ENCODE data around the gene ADPRS.
A peak's percentile ranks its signal among the peaks of the same experiment; 100 is the strongest.

ADPRS gene

DNA sequence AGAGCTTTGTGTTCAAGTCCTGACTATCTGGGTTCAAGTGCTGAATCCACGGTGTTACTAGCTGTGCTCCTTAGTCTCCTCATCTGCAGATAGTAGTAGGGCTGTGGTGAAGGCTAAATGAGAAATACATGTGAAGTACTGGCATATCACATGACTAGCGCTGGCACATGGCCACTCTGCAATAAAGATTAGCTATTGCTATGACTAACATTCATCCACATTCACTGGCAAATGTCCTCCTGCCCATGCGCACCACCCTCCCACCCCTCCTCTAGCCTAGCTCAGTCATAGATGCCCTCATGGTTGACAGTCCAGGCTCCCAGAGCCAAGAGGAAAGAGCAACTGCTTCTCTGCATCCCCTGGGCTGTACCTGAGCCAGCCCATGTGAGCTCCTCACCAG is 44.8 kb downstream of the ADPRS start:
- Histone ChIP-seq H3K27me3 (ENCODE audit: control insufficient read depth in 1 of 2, insufficient read depth in 2 of 2, low read length in 2 of 2) (no peaks in the 10 kb centered on the region), H3K4me1 (ENCODE audit: control insufficient read depth, insufficient read depth, low read length) (peaks cover 32% of the 10 kb centered on the region)

DNA sequence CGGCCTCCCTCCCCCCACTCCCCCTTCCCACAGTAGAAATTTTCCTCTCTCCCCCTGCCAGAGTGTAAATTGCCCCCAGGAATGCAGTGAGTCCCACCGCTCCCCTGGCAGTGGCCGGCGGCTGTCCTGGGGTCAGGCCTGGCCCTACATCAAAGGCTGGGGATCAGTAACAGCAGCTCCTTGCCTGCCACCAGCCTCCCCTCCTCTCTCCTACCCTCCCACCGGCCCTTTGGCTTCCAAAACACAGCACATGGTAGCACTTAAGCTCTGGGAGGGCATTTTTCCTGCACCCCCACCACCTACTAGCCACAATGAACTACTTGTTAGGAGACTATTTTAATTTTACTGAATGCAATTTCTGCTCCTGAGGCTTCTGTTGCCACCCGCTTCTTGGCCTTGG is 45.3 kb downstream of the ADPRS start:
- peaks cover 13 to 15% of the 10 kb centered on the region in 2 donors for H3K36me3 ChIP-seq (ENCODE audit: control insufficient read depth in 2 of 2, insufficient read depth in 2 of 2, low read length in 2 of 2)
- peaks cover 32% of the 10 kb centered on the region for H3K4me1 ChIP-seq (ENCODE audit: control insufficient read depth, insufficient read depth, low read length)
- no peak overlapping the region for H3K9ac ChIP-seq (ENCODE audit: low read length in 2 of 2)
- peak overlapping the region; percentile 53 for H3K27ac ChIP-seq (ENCODE audit: low read length)
- no peaks in the 10 kb centered on the region for H3K27me3 ChIP-seq (ENCODE audit: control insufficient read depth in 1 of 2, insufficient read depth in 2 of 2, low read length in 2 of 2)
- no peak overlapping the region for H3K4me3 ChIP-seq (ENCODE audit: low read length in 2 of 2)
- no peaks in the 10 kb centered on the region for H3K9me3 ChIP-seq (ENCODE audit: control insufficient read depth in 2 of 2, low read length in 2 of 2)

More for the DNA sequence above, 44.8 kb downstream of the ADPRS start:
- H3K9me3 ChIP-seq (ENCODE audit: control insufficient read depth in 2 of 2, low read length in 2 of 2) = no peaks in the 10 kb centered on the region
- H3K27ac ChIP-seq (ENCODE audit: low read length) = peak overlapping the region; percentile 53
- peaks cover 13 to 15% of the 10 kb centered on the region in 2 donors for H3K36me3 ChIP-seq (ENCODE audit: control insufficient read depth in 2 of 2, insufficient read depth in 2 of 2, low read length in 2 of 2)
- no peak overlapping the region for H3K4me3 ChIP-seq (ENCODE audit: low read length in 2 of 2)
- no peak overlapping the region for H3K9ac ChIP-seq (ENCODE audit: low read length in 2 of 2)

DNA sequence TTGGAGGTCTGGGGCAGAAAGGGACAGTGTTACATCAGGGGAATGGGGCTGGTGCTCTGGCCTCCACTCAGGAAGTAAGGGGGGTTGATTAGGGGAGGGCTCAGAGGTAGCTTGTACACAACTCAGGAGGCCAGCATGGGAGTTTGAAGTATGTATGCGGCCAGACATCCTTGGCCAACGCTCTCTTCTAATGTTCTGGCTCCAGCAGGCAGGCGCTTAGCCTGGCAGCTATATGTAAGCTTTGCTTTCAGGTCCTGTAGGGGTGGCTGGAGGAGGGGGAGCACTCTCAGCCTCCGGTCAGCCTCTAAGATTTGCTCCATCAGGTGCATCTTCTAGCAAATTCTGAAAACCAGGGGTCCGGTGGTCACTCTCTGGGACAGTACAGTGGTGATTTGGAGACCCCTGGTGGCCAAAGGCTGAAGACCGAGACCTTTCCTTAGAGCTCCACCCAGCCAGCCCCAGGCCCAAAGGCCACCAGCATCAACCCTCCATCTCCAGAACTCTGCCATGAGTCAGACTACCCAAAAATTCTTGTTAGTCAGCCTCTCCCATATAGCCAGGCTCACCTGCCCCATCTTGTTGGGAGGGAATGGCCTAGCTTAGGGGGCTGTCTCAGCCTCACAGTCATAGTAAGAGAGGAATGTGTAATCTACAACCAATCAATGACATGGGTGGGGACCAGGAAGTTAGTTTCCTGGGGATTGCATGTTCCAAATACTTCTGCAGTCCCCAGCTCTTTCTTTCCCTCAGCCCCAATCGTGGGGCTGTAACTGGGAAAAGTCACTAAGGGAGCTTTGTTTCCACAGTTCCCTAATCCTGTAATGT is 46.0 kb downstream of the ADPRS start:
- peaks cover 16 to 18% of the 10 kb centered on the region in 2 donors for H3K36me3 ChIP-seq (ENCODE audit: control insufficient read depth in 2 of 2, insufficient read depth in 2 of 2, low read length in 2 of 2)
- H3K9me3 ChIP-seq (ENCODE audit: control insufficient read depth in 2 of 2, low read length in 2 of 2) = no peaks in the 10 kb centered on the region
- no peaks in the 10 kb centered on the region for H3K27me3 ChIP-seq (ENCODE audit: control insufficient read depth in 1 of 2, insufficient read depth in 2 of 2, low read length in 2 of 2)
- H3K27ac ChIP-seq (ENCODE audit: low read length) = peak overlapping the region; percentile 53
- H3K9ac ChIP-seq (ENCODE audit: low read length in 2 of 2) = peak overlapping the region in 1 of 2 donors; percentile 52
- H3K4me1 ChIP-seq (ENCODE audit: control insufficient read depth, insufficient read depth, low read length) = peaks cover 32% of the 10 kb centered on the region
- no peak overlapping the region for H3K4me3 ChIP-seq (ENCODE audit: low read length in 2 of 2)

DNA sequence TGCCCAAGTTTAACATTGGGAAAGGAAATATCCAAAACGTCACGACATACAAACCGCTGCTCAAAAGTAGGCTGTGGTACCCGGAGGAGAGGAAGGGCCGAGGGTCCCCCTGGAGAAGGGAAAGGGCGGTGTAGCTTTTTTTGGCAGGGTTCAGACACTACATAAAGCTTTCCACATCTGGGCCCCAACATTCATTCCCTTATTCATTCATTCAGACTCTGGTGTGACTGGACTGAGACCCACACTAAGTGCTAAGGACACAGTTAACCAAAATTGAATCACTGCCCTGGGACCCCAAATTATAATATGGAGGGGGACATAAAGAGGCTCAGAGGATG is 46.6 kb downstream of the ADPRS start:
- Histone ChIP-seq H3K4me3 (ENCODE audit: low read length in 2 of 2) (no peak overlapping the region), H3K4me1 (ENCODE audit: control insufficient read depth, insufficient read depth, low read length) (peaks cover 35% of the 10 kb centered on the region), H3K27me3 (ENCODE audit: control insufficient read depth in 1 of 2, insufficient read depth in 2 of 2, low read length in 2 of 2) (no peaks in the 10 kb centered on the region), H3K9me3 (ENCODE audit: control insufficient read depth in 2 of 2, low read length in 2 of 2) (no peaks in the 10 kb centered on the region), H3K9ac (ENCODE audit: low read length in 2 of 2) (peak overlapping the region; percentile 36 to 52), H3K27ac (ENCODE audit: low read length) (peak overlapping the region; percentile 53), H3K36me3 (ENCODE audit: control insufficient read depth in 2 of 2, insufficient read depth in 2 of 2, low read length in 2 of 2) (peaks cover 16 to 18% of the 10 kb centered on the region in 2 donors)

DNA sequence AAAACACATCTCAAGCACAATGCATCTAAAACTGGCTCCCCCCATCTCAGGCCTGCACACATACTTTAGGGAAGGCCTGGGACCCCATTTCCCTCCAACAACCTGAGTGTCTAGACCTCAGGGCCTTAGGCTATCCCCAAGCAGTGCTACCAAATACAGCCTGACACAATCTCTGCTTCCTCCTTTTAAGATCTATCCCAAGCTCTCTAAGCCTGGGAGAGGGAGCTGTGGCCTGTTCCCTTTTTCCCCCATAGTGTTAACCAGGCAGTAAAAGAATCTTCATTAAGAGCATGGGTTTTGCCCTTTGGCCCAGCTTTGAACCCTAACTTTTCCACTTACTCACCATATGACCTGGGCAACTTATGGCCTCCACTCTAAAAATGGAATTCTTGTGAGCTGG is 47.1 kb downstream of the ADPRS start:
- Histone ChIP-seq H3K36me3 (ENCODE audit: control insufficient read depth in 2 of 2, insufficient read depth in 2 of 2, low read length in 2 of 2) (peaks cover 16 to 18% of the 10 kb centered on the region in 2 donors), H3K9me3 (ENCODE audit: control insufficient read depth in 2 of 2, low read length in 2 of 2) (no peaks in the 10 kb centered on the region), H3K9ac (ENCODE audit: low read length in 2 of 2) (peak overlapping the region; percentile 36 to 52), H3K27ac (ENCODE audit: low read length) (peak overlapping the region; percentile 53), H3K4me1 (ENCODE audit: control insufficient read depth, insufficient read depth, low read length) (peaks cover 39% of the 10 kb centered on the region), H3K27me3 (ENCODE audit: control insufficient read depth in 1 of 2, insufficient read depth in 2 of 2, low read length in 2 of 2) (no peaks in the 10 kb centered on the region), H3K4me3 (ENCODE audit: low read length in 2 of 2) (no peak overlapping the region)

DNA sequence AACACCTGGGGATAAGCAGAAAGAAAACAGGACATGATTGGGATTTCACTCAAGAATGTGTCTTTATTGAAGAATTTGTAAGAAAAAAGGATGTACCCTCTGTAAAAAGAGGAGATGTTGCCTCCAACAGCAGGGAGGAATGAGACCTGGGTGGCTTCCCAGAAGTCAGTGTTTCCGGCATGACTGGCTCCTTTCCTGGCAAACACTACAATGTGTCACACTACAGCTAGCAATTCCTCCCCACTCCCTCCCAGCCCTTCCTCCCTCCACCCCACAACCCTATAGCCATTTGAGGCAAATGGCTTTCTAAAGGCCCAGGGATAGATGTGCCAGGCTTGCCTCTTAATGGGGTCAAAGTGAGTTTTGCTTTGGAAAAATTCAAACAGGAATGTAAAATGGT is 47.8 kb downstream of the ADPRS start:
- no peaks in the 10 kb centered on the region for H3K27me3 ChIP-seq (ENCODE audit: control insufficient read depth in 1 of 2, insufficient read depth in 2 of 2, low read length in 2 of 2)
- peaks cover 39% of the 10 kb centered on the region for H3K4me1 ChIP-seq (ENCODE audit: control insufficient read depth, insufficient read depth, low read length)
- no peak overlapping the region for H3K4me3 ChIP-seq (ENCODE audit: low read length in 2 of 2)
- H3K36me3 ChIP-seq (ENCODE audit: control insufficient read depth in 2 of 2, insufficient read depth in 2 of 2, low read length in 2 of 2) = peaks cover 16 to 18% of the 10 kb centered on the region in 2 donors
- no peaks in the 10 kb centered on the region for H3K9me3 ChIP-seq (ENCODE audit: control insufficient read depth in 2 of 2, low read length in 2 of 2)
- peak overlapping the region in 1 of 2 donors; percentile 52 for H3K9ac ChIP-seq (ENCODE audit: low read length in 2 of 2)
- peak overlapping the region; percentile 53 for H3K27ac ChIP-seq (ENCODE audit: low read length)

DNA sequence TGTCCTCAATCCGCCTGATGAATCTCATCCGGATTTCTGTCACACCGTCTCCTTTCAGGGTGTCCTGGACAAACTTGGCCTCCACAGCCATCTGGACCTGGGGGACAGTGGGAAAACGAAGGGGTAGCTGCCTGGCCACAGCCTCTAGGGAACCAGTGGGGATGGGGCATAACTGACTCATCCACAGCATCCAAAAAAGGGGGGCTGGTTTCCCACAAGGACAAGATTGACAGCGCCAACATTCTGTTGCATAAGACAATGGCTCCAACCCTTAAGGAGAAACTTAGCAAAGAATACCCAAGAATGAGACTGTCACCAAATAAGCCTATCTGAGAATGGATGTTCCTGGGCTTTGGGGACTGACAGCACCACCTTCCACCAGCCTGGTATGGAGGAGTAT is 48.5 kb downstream of the ADPRS start:
- H3K27ac ChIP-seq (ENCODE audit: low read length) = peak overlapping the region; percentile 53
- peaks cover 16 to 18% of the 10 kb centered on the region in 2 donors for H3K36me3 ChIP-seq (ENCODE audit: control insufficient read depth in 2 of 2, insufficient read depth in 2 of 2, low read length in 2 of 2)
- no peaks in the 10 kb centered on the region for H3K27me3 ChIP-seq (ENCODE audit: control insufficient read depth in 1 of 2, insufficient read depth in 2 of 2, low read length in 2 of 2)
- peaks cover 40% of the 10 kb centered on the region for H3K4me1 ChIP-seq (ENCODE audit: control insufficient read depth, insufficient read depth, low read length)
- peak overlapping the region in 1 of 2 donors; percentile 37 for H3K9ac ChIP-seq (ENCODE audit: low read length in 2 of 2)
- H3K9me3 ChIP-seq (ENCODE audit: control insufficient read depth in 2 of 2, low read length in 2 of 2) = no peaks in the 10 kb centered on the region
- no peak overlapping the region for H3K4me3 ChIP-seq (ENCODE audit: low read length in 2 of 2)

DNA sequence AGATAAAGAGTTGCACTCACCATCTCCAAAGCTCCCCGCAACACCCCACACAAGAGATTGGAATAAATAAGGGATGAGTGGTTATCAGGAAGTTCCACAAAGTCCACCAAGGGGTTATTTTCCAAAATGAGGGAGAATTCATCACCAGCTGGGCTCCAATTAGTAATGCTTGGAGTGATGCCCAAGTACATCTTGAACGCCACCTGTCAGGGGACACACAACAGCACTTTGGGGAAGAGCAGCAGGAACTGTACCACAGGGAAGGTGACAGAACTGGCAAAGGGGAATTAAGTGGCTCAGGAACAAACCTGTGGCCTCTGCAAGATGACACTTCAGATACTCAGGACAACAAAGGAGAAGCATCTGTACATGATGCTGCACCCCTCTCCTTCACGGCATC is 49.1 kb downstream of the ADPRS start:
- H3K9me3 ChIP-seq (ENCODE audit: control insufficient read depth in 2 of 2, low read length in 2 of 2) = no peaks in the 10 kb centered on the region
- H3K4me3 ChIP-seq (ENCODE audit: low read length in 2 of 2) = no peak overlapping the region
- peaks cover 44% of the 10 kb centered on the region for H3K4me1 ChIP-seq (ENCODE audit: control insufficient read depth, insufficient read depth, low read length)
- peak overlapping the region in 1 of 2 donors; percentile 1 for H3K9ac ChIP-seq (ENCODE audit: low read length in 2 of 2)
- no peaks in the 10 kb centered on the region for H3K27me3 ChIP-seq (ENCODE audit: control insufficient read depth in 1 of 2, insufficient read depth in 2 of 2, low read length in 2 of 2)
- peak overlapping the region; percentile 53 for H3K27ac ChIP-seq (ENCODE audit: low read length)
- peaks cover 16 to 20% of the 10 kb centered on the region in 2 donors for H3K36me3 ChIP-seq (ENCODE audit: control insufficient read depth in 2 of 2, insufficient read depth in 2 of 2, low read length in 2 of 2)

DNA sequence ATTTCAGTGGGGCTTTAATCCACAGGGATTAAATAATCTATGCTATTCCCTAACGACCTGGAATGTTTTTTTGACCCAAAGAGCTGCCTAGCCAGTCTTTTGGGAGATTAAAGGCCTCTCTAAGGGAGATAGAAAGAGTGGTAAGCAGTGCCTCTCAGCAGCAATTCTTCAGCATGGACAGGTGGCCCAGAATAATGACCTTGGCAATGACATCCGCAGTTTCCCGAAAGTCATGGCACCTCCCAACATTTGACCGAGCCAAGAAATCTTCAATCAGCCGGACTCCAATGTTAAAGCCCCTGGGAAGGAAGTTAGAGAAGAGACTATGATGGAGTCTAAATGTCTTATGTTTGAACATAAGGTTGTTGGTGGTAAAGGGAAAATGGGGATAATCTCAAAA is 50.8 kb downstream of the ADPRS start:
- Histone ChIP-seq H3K27ac (ENCODE audit: low read length) (no peak overlapping the region), H3K4me3 (ENCODE audit: low read length in 2 of 2) (no peak overlapping the region), H3K9me3 (ENCODE audit: control insufficient read depth in 2 of 2, low read length in 2 of 2) (no peaks in the 10 kb centered on the region), H3K9ac (ENCODE audit: low read length in 2 of 2) (no peak overlapping the region), H3K27me3 (ENCODE audit: control insufficient read depth in 1 of 2, insufficient read depth in 2 of 2, low read length in 2 of 2) (no peaks in the 10 kb centered on the region), H3K36me3 (ENCODE audit: control insufficient read depth in 2 of 2, insufficient read depth in 2 of 2, low read length in 2 of 2) (peaks cover 16 to 20% of the 10 kb centered on the region in 2 donors), H3K4me1 (ENCODE audit: control insufficient read depth, insufficient read depth, low read length) (peaks cover 32% of the 10 kb centered on the region)

DNA sequence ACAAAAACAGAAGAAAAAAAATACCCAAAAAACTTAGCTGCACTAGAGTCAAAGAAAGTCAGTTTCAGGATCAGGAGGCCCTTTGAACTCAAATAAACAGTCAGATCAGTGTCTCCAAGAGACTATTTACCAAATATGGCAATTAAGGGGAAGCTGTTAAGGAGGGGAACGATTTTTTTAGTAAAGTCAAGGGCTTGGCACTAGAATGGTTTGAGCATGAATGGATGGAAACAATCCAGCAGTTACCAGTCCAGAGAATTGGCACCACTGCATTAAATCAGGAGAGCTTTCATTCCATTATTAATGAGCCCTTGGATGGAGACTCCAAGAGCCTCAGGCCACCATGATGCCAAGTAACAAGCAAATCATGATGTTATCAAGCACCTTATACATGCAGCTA is 53.4 kb downstream of the ADPRS start:
- H3K36me3 ChIP-seq (ENCODE audit: control insufficient read depth in 2 of 2, insufficient read depth in 2 of 2, low read length in 2 of 2) = peaks cover 16 to 17% of the 10 kb centered on the region in 2 donors
- no peak overlapping the region for H3K4me3 ChIP-seq (ENCODE audit: low read length in 2 of 2)
- peak overlapping the region; percentile 24 for H3K27ac ChIP-seq (ENCODE audit: low read length)
- no peak overlapping the region for H3K9ac ChIP-seq (ENCODE audit: low read length in 2 of 2)
- peaks cover 14% of the 10 kb centered on the region for H3K4me1 ChIP-seq (ENCODE audit: control insufficient read depth, insufficient read depth, low read length)
- H3K27me3 ChIP-seq (ENCODE audit: control insufficient read depth in 1 of 2, insufficient read depth in 2 of 2, low read length in 2 of 2) = no peaks in the 10 kb centered on the region
- H3K9me3 ChIP-seq (ENCODE audit: control insufficient read depth in 2 of 2, low read length in 2 of 2) = no peaks in the 10 kb centered on the region

DNA sequence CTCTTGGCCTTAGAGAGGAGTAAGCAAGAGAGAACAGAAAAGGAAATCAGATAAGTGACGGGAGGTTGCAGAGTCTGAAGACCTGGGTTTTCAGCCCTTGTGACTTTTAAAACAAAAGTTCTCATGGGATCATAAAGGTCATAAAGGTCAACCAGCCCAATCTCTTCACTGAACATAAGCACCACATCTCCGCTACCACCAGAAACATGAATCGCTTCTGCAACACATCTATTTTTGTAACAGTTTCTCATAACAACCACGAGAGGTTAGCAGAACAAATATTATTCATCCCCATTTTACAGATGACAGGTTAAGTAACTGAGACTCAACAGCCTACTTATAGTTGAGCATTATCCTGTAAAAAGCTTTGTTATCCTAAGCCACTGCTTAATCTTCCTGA is 54.7 kb downstream of the ADPRS start:
- Histone ChIP-seq H3K9ac (ENCODE audit: low read length in 2 of 2) (no peak overlapping the region), H3K4me3 (ENCODE audit: low read length in 2 of 2) (no peak overlapping the region), H3K4me1 (ENCODE audit: control insufficient read depth, insufficient read depth, low read length) (peaks cover 20% of the 10 kb centered on the region), H3K36me3 (ENCODE audit: control insufficient read depth in 2 of 2, insufficient read depth in 2 of 2, low read length in 2 of 2) (peaks cover 3 to 6% of the 10 kb centered on the region in 2 donors), H3K27ac (ENCODE audit: low read length) (no peak overlapping the region), H3K9me3 (ENCODE audit: control insufficient read depth in 2 of 2, low read length in 2 of 2) (no peaks in the 10 kb centered on the region), H3K27me3 (ENCODE audit: control insufficient read depth in 1 of 2, insufficient read depth in 2 of 2, low read length in 2 of 2) (no peaks in the 10 kb centered on the region)

Measured in stomach smooth muscle (tissue), 2 donors.